Bronchial epithelial cell (primary cell): ENCODE data around the gene CDH13. TPM values are rescaled to one million over a fixed set of nuclear protein-coding genes. Genes with fewer than 3 reads are reported as not detected.

Experiments used
- DNase-seq: peaks from one replicate; pipeline ENCODE4 v3.0.0-alpha.2; 2010; ENCODE audit warnings: low read depth
- FAIRE-seq: peaks from 2 replicates; lab custom pipeline; 2011; peaks lifted over from hg19 to GRCh38; lab: Jason Lieb, UNC
- H3K27me3 ChIP-seq: 2 replicates; pipeline ENCODE4 v1.5.1; 2011; ENCODE audit warnings: low read length; ENCODE audit not compliant: control insufficient read depth, insufficient read depth
- H3K36me3 ChIP-seq: 2 replicates; pipeline ENCODE4 v1.5.1; 2011; ENCODE audit warnings: low read length; ENCODE audit not compliant: control insufficient read depth, insufficient read depth
- H3K4me3 ChIP-seq: 2 replicates; pipeline ENCODE4 v1.5.1; 2011; ENCODE audit warnings: mild to moderate bottlenecking, low read depth, low read length, control low read depth
- CTCF ChIP-seq: IDR thresholded peaks from 2 replicates; pipeline ENCODE4 v1.5.1; 2011; ENCODE audit warnings: mild to moderate bottlenecking, moderate library complexity, low read length, control low read depth, inconsistent platforms; ENCODE audit not compliant: insufficient read depth, severe bottlenecking
- total RNA-seq: library from RNA; depleted of rRNA; stranded (reverse); fragments of >200 nt; gene quantifications from 2 replicates; pipeline ENCODE4 v1.2.1, GENCODE V29; 2014

Gene CDH13
- total RNA-seq, 1 donor from 2014 or later = 31.3 TPM

- no peak for DNase-seq
- no peaks in the 10 kb centered on the region for H3K27me3 ChIP-seq
- H3K4me3 ChIP-seq = no peak overlapping the region
- H3K36me3 ChIP-seq = no peaks in the 10 kb centered on the region
- no peak for TF ChIP-seq CTCF
- no peak for FAIRE-seq
Observed at GRCh38 chr16:83389751-83390150, 763.0 kb downstream of the CDH13 start.

DNA sequence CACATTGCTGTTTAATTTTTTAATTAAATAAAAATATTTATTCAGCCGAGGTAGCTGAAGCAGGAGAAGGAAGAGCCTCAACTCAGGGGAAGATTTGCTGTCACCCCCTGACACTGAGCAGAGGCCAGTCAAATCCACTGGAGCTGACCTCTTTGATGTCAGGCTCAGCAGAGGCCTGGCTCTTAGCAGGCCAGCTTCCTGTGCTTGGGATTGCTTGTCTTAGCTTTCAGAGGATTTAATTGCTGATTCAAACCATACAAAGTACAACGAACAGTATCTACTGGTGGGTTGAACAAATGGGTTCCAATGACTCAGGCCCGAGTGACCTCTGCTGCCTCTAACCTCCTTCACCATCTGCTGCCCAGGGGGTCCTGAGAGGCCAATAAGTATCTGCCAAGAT lies 764.0 kb downstream of the CDH13 start:
- no peak for FAIRE-seq
- DNase-seq = no peak
- Histone ChIP-seq H3K36me3 (no peaks in the 10 kb centered on the region), H3K4me3 (no peak overlapping the region), H3K27me3 (no peaks in the 10 kb centered on the region)
- no peak for TF ChIP-seq CTCF

- Histone ChIP-seq H3K27me3 (no peaks in the 10 kb centered on the region), H3K4me3 (no peak overlapping the region), H3K36me3 (no peaks in the 10 kb centered on the region)
- no peak for TF ChIP-seq CTCF
- FAIRE-seq (no peak), DNase-seq (no peak)
Observed at GRCh38 chr16:83392743-83393142, 766.0 kb downstream of the CDH13 start.

GRCh38 chr16:83393196-83393981 lies 766.6 kb downstream of the CDH13 start:
- Histone ChIP-seq H3K4me3 (no peak overlapping the region), H3K36me3 (no peaks in the 10 kb centered on the region), H3K27me3 (no peaks in the 10 kb centered on the region)
- TF ChIP-seq CTCF = no peak
- peak; percentile 18 for FAIRE-seq
- no peak for DNase-seq

GRCh38 chr16:83397601-83398291 lies 771.0 kb downstream of the CDH13 start:
- no peak for TF ChIP-seq CTCF
- Histone ChIP-seq H3K36me3 (no peaks in the 10 kb centered on the region), H3K27me3 (no peaks in the 10 kb centered on the region), H3K4me3 (no peak overlapping the region)
- FAIRE-seq (no peak), DNase-seq (no peak)
